ENCODE results near the gene MAD1L1. TPM values are rescaled to one million over a fixed set of nuclear protein-coding genes. Genes with fewer than 3 reads are reported as not detected.

MAD1L1 gene
- total RNA-seq, 2 donors from 2014 or later, result 81.3 to 115 TPM

- Mint-ChIP-seq H3K4me3 (no peak overlapping the region), H3K27ac (no peak overlapping the region), H3K4me1 (peaks cover 8% of the 10 kb centered on the region), H3K27me3 (no peaks in the 10 kb centered on the region), H3K36me3 (ENCODE audit: low read depth) (peaks cover 4% of the 10 kb centered on the region)
- DNase-seq, result no peak
- ATAC-seq, result no peak
- no peaks in the 10 kb centered on the region for H3K9me3 ChIP-seq (ENCODE audit: control insufficient read depth, low read length, poor library complexity, severe bottlenecking)
Measured at GRCh38 chr7:2175091-2175490, 57.7 kb downstream of the MAD1L1 start.

GRCh38 chr7:2173189-2173827, 59.4 kb downstream of the MAD1L1 start:
- ATAC-seq, result no peak
- Mint-ChIP-seq H3K4me3 (no peak overlapping the region), H3K27ac (no peak overlapping the region), H3K27me3 (no peaks in the 10 kb centered on the region), H3K4me1 (peaks cover 8% of the 10 kb centered on the region), H3K36me3 (ENCODE audit: low read depth) (peaks cover 4% of the 10 kb centered on the region)
- DNase-seq, result no peak
- no peaks in the 10 kb centered on the region for H3K9me3 ChIP-seq (ENCODE audit: control insufficient read depth, low read length, poor library complexity, severe bottlenecking)

- H3K9me3 ChIP-seq (ENCODE audit: control insufficient read depth, low read length, poor library complexity, severe bottlenecking), result no peaks in the 10 kb centered on the region
- no peak overlapping the region for H3K4me3 Mint-ChIP-seq
- H3K36me3 Mint-ChIP-seq (ENCODE audit: low read depth), result peaks cover 4% of the 10 kb centered on the region
- ATAC-seq, result no peak
- H3K27me3 Mint-ChIP-seq, result no peaks in the 10 kb centered on the region
- DNase-seq, result no peak
- H3K27ac Mint-ChIP-seq, result no peak overlapping the region
- peaks cover 8% of the 10 kb centered on the region for H3K4me1 Mint-ChIP-seq
Measured at GRCh38 chr7:2172311-2173188, 60.2 kb downstream of the MAD1L1 start.

- DNase-seq (no peak), ATAC-seq (no peak)
- Mint-ChIP-seq H3K27me3 (no peaks in the 10 kb centered on the region), H3K36me3 (ENCODE audit: low read depth) (peaks cover 4% of the 10 kb centered on the region), H3K4me3 (no peak overlapping the region), H3K4me1 (peaks cover 8% of the 10 kb centered on the region), H3K27ac (no peak overlapping the region)
- no peaks in the 10 kb centered on the region for H3K9me3 ChIP-seq (ENCODE audit: control insufficient read depth, low read length, poor library complexity, severe bottlenecking)
Measured at GRCh38 chr7:2171855-2172254, 60.9 kb downstream of the MAD1L1 start.

- H3K36me3 Mint-ChIP-seq (ENCODE audit: low read depth), result peaks cover 4% of the 10 kb centered on the region
- DNase-seq, result no peak
- no peaks in the 10 kb centered on the region for H3K9me3 ChIP-seq (ENCODE audit: control insufficient read depth, low read length, poor library complexity, severe bottlenecking)
- peaks cover 8% of the 10 kb centered on the region for H3K4me1 Mint-ChIP-seq
- no peak overlapping the region for H3K4me3 Mint-ChIP-seq
- ATAC-seq, result no peak
- no peak overlapping the region for H3K27ac Mint-ChIP-seq
- H3K27me3 Mint-ChIP-seq, result no peaks in the 10 kb centered on the region
Measured at GRCh38 chr7:2170576-2171521, 61.9 kb downstream of the MAD1L1 start.

GRCh38 chr7:2169923-2170575, 62.7 kb downstream of the MAD1L1 start:
- no peaks in the 10 kb centered on the region for H3K9me3 ChIP-seq (ENCODE audit: control insufficient read depth, low read length, poor library complexity, severe bottlenecking)
- peaks cover 5% of the 10 kb centered on the region for H3K4me1 Mint-ChIP-seq
- no peak overlapping the region for H3K27ac Mint-ChIP-seq
- no peaks in the 10 kb centered on the region for H3K27me3 Mint-ChIP-seq
- DNase-seq, result no peak
- H3K4me3 Mint-ChIP-seq, result no peak overlapping the region
- H3K36me3 Mint-ChIP-seq (ENCODE audit: low read depth), result peaks cover 4% of the 10 kb centered on the region
- ATAC-seq, result no peak

- H3K36me3 Mint-ChIP-seq (ENCODE audit: low read depth), result peaks cover 2% of the 10 kb centered on the region
- ATAC-seq, result no peak
Measured at GRCh38 chr7:2168615-2169311, 64.0 kb downstream of the MAD1L1 start.

GRCh38 chr7:2166625-2167280, 66.0 kb downstream of the MAD1L1 start:
- ATAC-seq (no peak), DNase-seq (no peak)
- H3K27me3 Mint-ChIP-seq, result no peaks in the 10 kb centered on the region
- H3K4me3 Mint-ChIP-seq, result no peak overlapping the region
- peaks cover 2% of the 10 kb centered on the region for H3K36me3 Mint-ChIP-seq (ENCODE audit: low read depth)
- peaks cover 4% of the 10 kb centered on the region for H3K4me1 Mint-ChIP-seq
- H3K9me3 ChIP-seq (ENCODE audit: control insufficient read depth, low read length, poor library complexity, severe bottlenecking), result no peaks in the 10 kb centered on the region
- no peak overlapping the region for H3K27ac Mint-ChIP-seq

More at GRCh38 chr7:2168615-2169311, 64.0 kb downstream of the MAD1L1 start:
- Mint-ChIP-seq H3K27me3 (no peaks in the 10 kb centered on the region), H3K27ac (no peak overlapping the region), H3K4me3 (no peak overlapping the region), H3K4me1 (peaks cover 4% of the 10 kb centered on the region)
- no peak for DNase-seq
- H3K9me3 ChIP-seq (ENCODE audit: control insufficient read depth, low read length, poor library complexity, severe bottlenecking), result no peaks in the 10 kb centered on the region

- Mint-ChIP-seq H3K4me1 (peaks cover 4% of the 10 kb centered on the region), H3K36me3 (ENCODE audit: low read depth) (peaks cover 2% of the 10 kb centered on the region), H3K27ac (no peak overlapping the region), H3K27me3 (no peaks in the 10 kb centered on the region), H3K4me3 (no peak overlapping the region)
- DNase-seq (no peak), ATAC-seq (no peak)
- no peaks in the 10 kb centered on the region for H3K9me3 ChIP-seq (ENCODE audit: control insufficient read depth, low read length, poor library complexity, severe bottlenecking)
Measured at GRCh38 chr7:2165610-2166594, 66.8 kb downstream of the MAD1L1 start.

GRCh38 chr7:2165239-2165609, 67.5 kb downstream of the MAD1L1 start:
- Mint-ChIP-seq H3K27me3 (no peaks in the 10 kb centered on the region), H3K27ac (no peak overlapping the region), H3K4me3 (no peak overlapping the region), H3K4me1 (peaks cover 2% of the 10 kb centered on the region), H3K36me3 (ENCODE audit: low read depth) (peaks cover 2% of the 10 kb centered on the region)
- ATAC-seq (no peak), DNase-seq (no peak)
- H3K9me3 ChIP-seq (ENCODE audit: control insufficient read depth, low read length, poor library complexity, severe bottlenecking), result no peaks in the 10 kb centered on the region

GRCh38 chr7:2164646-2165045, 68.1 kb downstream of the MAD1L1 start:
- Mint-ChIP-seq H3K36me3 (ENCODE audit: low read depth) (peaks cover 2% of the 10 kb centered on the region), H3K4me3 (no peak overlapping the region), H3K27me3 (no peaks in the 10 kb centered on the region), H3K27ac (no peak overlapping the region), H3K4me1 (peaks cover 2% of the 10 kb centered on the region)
- DNase-seq (no peak), ATAC-seq (no peak)
- no peaks in the 10 kb centered on the region for H3K9me3 ChIP-seq (ENCODE audit: control insufficient read depth, low read length, poor library complexity, severe bottlenecking)

All from T-helper 17 cell (primary cell).